WTC11 (cell line): Measurements from ENCODE around the gene GRAMD1B. TPM values are rescaled to one million over a fixed set of nuclear protein-coding genes. Genes with fewer than 3 reads are reported as not detected.

Source experiments
- ATAC-seq: fragments of 200-7000 bp; cut with Tn5 transposase; 2 replicates; pipeline ENCODE4 v1.10.0; 2021; ENCODE audit warnings: mild to moderate bottlenecking, moderate library complexity
- CTCF ChIA-PET: fragments of 300-600 bp; sonication (Branson Sonifier 250); formaldehyde crosslinking; loops from one replicate; lab custom pipeline; 2021; ENCODE audit warnings: antibody characterized with exemption; lab: Charles Lee
- POLR2A ChIA-PET: fragments of 350-600 bp; sonication (Branson Sonifier 250); formaldehyde crosslinking; loops from one replicate; lab custom pipeline; 2021; ENCODE audit warnings: antibody characterized with exemption; lab: Charles Lee
- DNase-seq: peaks from one replicate; pipeline ENCODE4 v3.0.0; 2021; ENCODE audit warnings: low spot score
- H3K27ac Mint-ChIP-seq: 2 replicates; pipeline ENCODE4 v1.8.0; 2021; ENCODE audit warnings: mixed read lengths
- H3K27me3 Mint-ChIP-seq: 2 replicates; pipeline ENCODE4 v1.8.0; 2021; ENCODE audit warnings: low read depth, mild to moderate bottlenecking, moderate library complexity, mixed read lengths
- H3K36me3 Mint-ChIP-seq: 2 replicates; pipeline ENCODE4 v1.8.0; 2021; ENCODE audit warnings: mixed read lengths
- H3K4me1 Mint-ChIP-seq: 2 replicates; pipeline ENCODE4 v1.8.0; 2022; ENCODE audit warnings: mixed read lengths
- H3K4me3 Mint-ChIP-seq: 2 replicates; pipeline ENCODE4 v1.8.0; 2021; ENCODE audit warnings: mild to moderate bottlenecking, moderate library complexity, mixed read lengths
- H3K9me3 Mint-ChIP-seq: 2 replicates; pipeline ENCODE4 v1.8.0; 2021; ENCODE audit warnings: mixed read lengths
- AFF4 ChIP-seq: sonication (generic); formaldehyde crosslinking; IDR thresholded peaks from 2 replicates; pipeline ENCODE4 v1.8.1; 2023; ENCODE audit warnings: mild to moderate bottlenecking, missing genetic modification reagents, borderline replicate concordance
- ATF2 ChIP-seq: sonication (generic); formaldehyde crosslinking; IDR thresholded peaks from 2 replicates; pipeline ENCODE4 v1.8.1; 2022; ENCODE audit warnings: low read depth, missing genetic modification reagents, borderline replicate concordance
- ATF3 ChIP-seq: sonication (generic); formaldehyde crosslinking; conservative IDR thresholded peaks from 2 replicates; pipeline ENCODE4 v1.8.1; 2022; ENCODE audit warnings: mild to moderate bottlenecking, missing genetic modification reagents
- HMGXB4 ChIP-seq: sonication (generic); formaldehyde crosslinking; IDR thresholded peaks from 2 replicates; pipeline ENCODE4 v1.8.1; 2023; ENCODE audit warnings: mild to moderate bottlenecking, moderate library complexity, missing genetic modification reagents
- KAT7 ChIP-seq: sonication (generic); formaldehyde crosslinking; IDR thresholded peaks from 2 replicates; pipeline ENCODE4 v1.8.1; 2023; ENCODE audit warnings: missing genetic modification reagents, mild to moderate bottlenecking, borderline replicate concordance
- MYBL2 ChIP-seq: sonication (generic); formaldehyde crosslinking; IDR thresholded peaks from 2 replicates; pipeline ENCODE4 v1.8.1; 2023; ENCODE audit warnings: mild to moderate bottlenecking, moderate library complexity, missing genetic modification reagents
- OVOL2 ChIP-seq: fragments of 250-450 bp; sonication (Bioruptor Pico); IDR thresholded peaks from 2 replicates; pipeline ENCODE4 v1.9.0; 2021; ENCODE audit warnings: mild to moderate bottlenecking, borderline replicate concordance
- SMAD4 ChIP-seq: sonication (generic); formaldehyde crosslinking; IDR thresholded peaks from 2 replicates; pipeline ENCODE4 v1.8.0; 2022; ENCODE audit warnings: mild to moderate bottlenecking, missing genetic modification reagents
- SP1 ChIP-seq: sonication (generic); formaldehyde crosslinking; conservative IDR thresholded peaks from 2 replicates; pipeline ENCODE4 v1.8.1; 2022; ENCODE audit warnings: missing genetic modification reagents
- TCF7 ChIP-seq: sonication (generic); formaldehyde crosslinking; IDR thresholded peaks from 2 replicates; pipeline ENCODE4 v1.8.0; 2022; ENCODE audit warnings: mild to moderate bottlenecking, low read depth, missing genetic modification reagents, moderate library complexity
- TEAD1 ChIP-seq: sonication (generic); formaldehyde crosslinking; IDR thresholded peaks from 2 replicates; pipeline ENCODE4 v1.8.0; 2022; ENCODE audit warnings: mild to moderate bottlenecking, missing genetic modification reagents
- TEAD4 ChIP-seq: sonication (generic); formaldehyde crosslinking; IDR thresholded peaks from 2 replicates; pipeline ENCODE4 v1.8.0; 2022; ENCODE audit warnings: mild to moderate bottlenecking, missing genetic modification reagents
- ZNF138 ChIP-seq: sonication (generic); formaldehyde crosslinking; conservative IDR thresholded peaks from 2 replicates; pipeline ENCODE4 v1.8.1; 2022; ENCODE audit warnings: mild to moderate bottlenecking, moderate library complexity, missing genetic modification reagents
- ZNF219 ChIP-seq: sonication (generic); formaldehyde crosslinking; IDR thresholded peaks from 2 replicates; pipeline ENCODE4 v1.8.0; 2023; ENCODE audit warnings: missing genetic modification reagents, mild to moderate bottlenecking, borderline replicate concordance
- ZNF423 ChIP-seq: fragments of 250-450 bp; sonication (Bioruptor Pico); IDR thresholded peaks from 2 replicates; pipeline ENCODE4 v2.1.2; 2022; ENCODE audit warnings: mild to moderate bottlenecking, moderate library complexity
- ZNF425 ChIP-seq: fragments of 250-450 bp; sonication (Bioruptor Pico); conservative IDR thresholded peaks from 2 replicates; pipeline ENCODE4 v1.9.0; 2021; ENCODE audit warnings: mild to moderate bottlenecking
- total RNA-seq: library from RNA; stranded (reverse); gene quantifications from 3 replicates; pipeline ENCODE4 v1.2.3, GENCODE V29; 2021
- TF ChIP-seq, protein P1 (sequence below): sonication (generic); formaldehyde crosslinking; conservative IDR thresholded peaks from 2 replicates; pipeline ENCODE4 v1.8.1; 2023; ENCODE audit warnings: mild to moderate bottlenecking, low read depth, missing genetic modification reagents, moderate library complexity
- TF ChIP-seq, protein P2 (sequence below): sonication (generic); formaldehyde crosslinking; IDR thresholded peaks from 2 replicates; pipeline ENCODE4 v1.8.0; 2022; ENCODE audit warnings: missing genetic modification reagents

Gene GRAMD1B
- total RNA-seq, 1 experiment from 2014 or later = 31.5 TPM

GRCh38 chr11:123391646-123392348 lies 38.3 kb upstream of the GRAMD1B start (continued):
- TF ChIP-seq AFF4 = no peak
- TF ChIP-seq ZNF138 (CRISPR knock-in tag) = no peak

GRCh38 chr11:123392431-123392830 lies 37.6 kb upstream of the GRAMD1B start:
- DNase-seq = no peak
- no peak for ATAC-seq
- no peak for TF ChIP-seq SP1 (CRISPR knock-in tag)
- TF ChIP-seq ATF3 (CRISPR knock-in tag) = no peak
- no peak for TF ChIP-seq ZNF423 (CRISPR knock-in tag)
- no peak for TF ChIP-seq TEAD1 (CRISPR knock-in tag)
- TF ChIP-seq SMAD4 (CRISPR knock-in tag) = no peak
- TF ChIP-seq KAT7 = no peak
- TF ChIP-seq MYBL2 (CRISPR knock-in tag) = no peak
- no peak for TF ChIP-seq HMGXB4 (CRISPR knock-in tag)
- TF ChIP-seq ATF2 = no peak
- TF ChIP-seq TEAD4 (CRISPR knock-in tag) = no peak
- TF ChIP-seq TCF7 = no peak
- no peak for TF ChIP-seq ZNF425 (CRISPR knock-in tag)
- TF ChIP-seq, protein P1, sequence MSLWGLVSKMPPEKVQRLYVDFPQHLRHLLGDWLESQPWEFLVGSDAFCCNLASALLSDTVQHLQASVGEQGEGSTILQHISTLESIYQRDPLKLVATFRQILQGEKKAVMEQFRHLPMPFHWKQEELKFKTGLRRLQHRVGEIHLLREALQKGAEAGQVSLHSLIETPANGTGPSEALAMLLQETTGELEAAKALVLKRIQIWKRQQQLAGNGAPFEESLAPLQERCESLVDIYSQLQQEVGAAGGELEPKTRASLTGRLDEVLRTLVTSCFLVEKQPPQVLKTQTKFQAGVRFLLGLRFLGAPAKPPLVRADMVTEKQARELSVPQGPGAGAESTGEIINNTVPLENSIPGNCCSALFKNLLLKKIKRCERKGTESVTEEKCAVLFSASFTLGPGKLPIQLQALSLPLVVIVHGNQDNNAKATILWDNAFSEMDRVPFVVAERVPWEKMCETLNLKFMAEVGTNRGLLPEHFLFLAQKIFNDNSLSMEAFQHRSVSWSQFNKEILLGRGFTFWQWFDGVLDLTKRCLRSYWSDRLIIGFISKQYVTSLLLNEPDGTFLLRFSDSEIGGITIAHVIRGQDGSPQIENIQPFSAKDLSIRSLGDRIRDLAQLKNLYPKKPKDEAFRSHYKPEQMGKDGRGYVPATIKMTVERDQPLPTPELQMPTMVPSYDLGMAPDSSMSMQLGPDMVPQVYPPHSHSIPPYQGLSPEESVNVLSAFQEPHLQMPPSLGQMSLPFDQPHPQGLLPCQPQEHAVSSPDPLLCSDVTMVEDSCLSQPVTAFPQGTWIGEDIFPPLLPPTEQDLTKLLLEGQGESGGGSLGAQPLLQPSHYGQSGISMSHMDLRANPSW (CRISPR knock-in tag) = no peak
- TF ChIP-seq OVOL2 (CRISPR knock-in tag) = no peak
- TF ChIP-seq, protein P2, sequence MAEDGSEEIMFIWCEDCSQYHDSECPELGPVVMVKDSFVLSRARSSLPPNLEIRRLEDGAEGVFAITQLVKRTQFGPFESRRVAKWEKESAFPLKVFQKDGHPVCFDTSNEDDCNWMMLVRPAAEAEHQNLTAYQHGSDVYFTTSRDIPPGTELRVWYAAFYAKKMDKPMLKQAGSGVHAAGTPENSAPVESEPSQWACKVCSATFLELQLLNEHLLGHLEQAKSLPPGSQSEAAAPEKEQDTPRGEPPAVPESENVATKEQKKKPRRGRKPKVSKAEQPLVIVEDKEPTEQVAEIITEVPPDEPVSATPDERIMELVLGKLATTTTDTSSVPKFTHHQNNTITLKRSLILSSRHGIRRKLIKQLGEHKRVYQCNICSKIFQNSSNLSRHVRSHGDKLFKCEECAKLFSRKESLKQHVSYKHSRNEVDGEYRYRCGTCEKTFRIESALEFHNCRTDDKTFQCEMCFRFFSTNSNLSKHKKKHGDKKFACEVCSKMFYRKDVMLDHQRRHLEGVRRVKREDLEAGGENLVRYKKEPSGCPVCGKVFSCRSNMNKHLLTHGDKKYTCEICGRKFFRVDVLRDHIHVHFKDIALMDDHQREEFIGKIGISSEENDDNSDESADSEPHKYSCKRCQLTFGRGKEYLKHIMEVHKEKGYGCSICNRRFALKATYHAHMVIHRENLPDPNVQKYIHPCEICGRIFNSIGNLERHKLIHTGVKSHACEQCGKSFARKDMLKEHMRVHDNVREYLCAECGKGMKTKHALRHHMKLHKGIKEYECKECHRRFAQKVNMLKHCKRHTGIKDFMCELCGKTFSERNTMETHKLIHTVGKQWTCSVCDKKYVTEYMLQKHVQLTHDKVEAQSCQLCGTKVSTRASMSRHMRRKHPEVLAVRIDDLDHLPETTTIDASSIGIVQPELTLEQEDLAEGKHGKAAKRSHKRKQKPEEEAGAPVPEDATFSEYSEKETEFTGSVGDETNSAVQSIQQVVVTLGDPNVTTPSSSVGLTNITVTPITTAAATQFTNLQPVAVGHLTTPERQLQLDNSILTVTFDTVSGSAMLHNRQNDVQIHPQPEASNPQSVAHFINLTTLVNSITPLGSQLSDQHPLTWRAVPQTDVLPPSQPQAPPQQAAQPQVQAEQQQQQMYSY (CRISPR knock-in tag) = no peak
- no peak for TF ChIP-seq ZNF219 (CRISPR knock-in tag)
- Mint-ChIP-seq H3K4me1 (peaks cover 5% of the 10 kb centered on the region), H3K36me3 (no peaks in the 10 kb centered on the region), H3K27me3 (no peaks in the 10 kb centered on the region; the same call in 1 of the 2 replicates), H3K4me3 (no peak overlapping the region), H3K27ac (no peak overlapping the region), H3K9me3 (no peaks in the 10 kb centered on the region)
- ChIA-PET CTCF (interaction anchor here (0.9 kb wide), 1 partner anchor 157 kb away, joined by 3 read pairs; no protein-coding TSS in a partner anchor), POLR2A (no interaction called here)
